ENCODE results near the gene ERBB4. TPM values are rescaled to one million over a fixed set of nuclear protein-coding genes. Genes with fewer than 3 reads are reported as not detected.

The ERBB4 gene
- total and polyA plus RNA-seq, 9 donors = 0.08 to 22.3 (median 1.2) TPM

DNA sequence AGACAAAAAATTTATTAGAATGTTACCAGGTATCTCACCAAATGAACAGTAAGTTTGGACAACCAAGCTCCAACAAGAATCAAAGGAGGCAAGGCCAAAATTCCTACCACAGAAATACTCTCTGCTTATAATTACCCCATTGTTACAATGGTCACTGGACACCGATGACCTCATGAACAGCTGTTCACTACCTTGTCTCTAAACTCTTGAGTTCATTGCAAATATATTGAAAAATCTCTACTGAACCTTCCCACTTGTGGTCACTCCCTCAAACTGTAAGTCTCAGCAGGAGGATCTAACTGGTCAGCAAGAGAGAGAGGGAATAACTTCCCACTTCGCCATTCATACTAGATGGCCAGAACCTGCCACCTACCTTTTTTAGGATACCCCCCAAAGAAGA lies 50.0 kb downstream of the ERBB4 start:
- Histone ChIP-seq H3K4me1 (ENCODE audit: insufficient read depth) (no peaks in the 10 kb centered on the region), H3K36me3 (no peaks in the 10 kb centered on the region), H3K4me3 (no peak overlapping the region), H3K9me3 (no peaks in the 10 kb centered on the region), H3K27ac (no peak overlapping the region), H3K27me3 (no peaks in the 10 kb centered on the region)
- no peak for DNase-seq
- intact Hi-C loops (cut with DNase I) = no loop called here
- no peak for TF ChIP-seq POLR2A (IDR thresholded peaks at IDR 0.05)
- TF ChIP-seq, protein P1, sequence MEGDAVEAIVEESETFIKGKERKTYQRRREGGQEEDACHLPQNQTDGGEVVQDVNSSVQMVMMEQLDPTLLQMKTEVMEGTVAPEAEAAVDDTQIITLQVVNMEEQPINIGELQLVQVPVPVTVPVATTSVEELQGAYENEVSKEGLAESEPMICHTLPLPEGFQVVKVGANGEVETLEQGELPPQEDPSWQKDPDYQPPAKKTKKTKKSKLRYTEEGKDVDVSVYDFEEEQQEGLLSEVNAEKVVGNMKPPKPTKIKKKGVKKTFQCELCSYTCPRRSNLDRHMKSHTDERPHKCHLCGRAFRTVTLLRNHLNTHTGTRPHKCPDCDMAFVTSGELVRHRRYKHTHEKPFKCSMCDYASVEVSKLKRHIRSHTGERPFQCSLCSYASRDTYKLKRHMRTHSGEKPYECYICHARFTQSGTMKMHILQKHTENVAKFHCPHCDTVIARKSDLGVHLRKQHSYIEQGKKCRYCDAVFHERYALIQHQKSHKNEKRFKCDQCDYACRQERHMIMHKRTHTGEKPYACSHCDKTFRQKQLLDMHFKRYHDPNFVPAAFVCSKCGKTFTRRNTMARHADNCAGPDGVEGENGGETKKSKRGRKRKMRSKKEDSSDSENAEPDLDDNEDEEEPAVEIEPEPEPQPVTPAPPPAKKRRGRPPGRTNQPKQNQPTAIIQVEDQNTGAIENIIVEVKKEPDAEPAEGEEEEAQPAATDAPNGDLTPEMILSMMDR (IDR thresholded peaks at IDR 0.05) = no peak
- 91 to 96% (median 92%) methylated on average over 2 of the region's 2 CpGs for WGBS, 3 donors

DNA sequence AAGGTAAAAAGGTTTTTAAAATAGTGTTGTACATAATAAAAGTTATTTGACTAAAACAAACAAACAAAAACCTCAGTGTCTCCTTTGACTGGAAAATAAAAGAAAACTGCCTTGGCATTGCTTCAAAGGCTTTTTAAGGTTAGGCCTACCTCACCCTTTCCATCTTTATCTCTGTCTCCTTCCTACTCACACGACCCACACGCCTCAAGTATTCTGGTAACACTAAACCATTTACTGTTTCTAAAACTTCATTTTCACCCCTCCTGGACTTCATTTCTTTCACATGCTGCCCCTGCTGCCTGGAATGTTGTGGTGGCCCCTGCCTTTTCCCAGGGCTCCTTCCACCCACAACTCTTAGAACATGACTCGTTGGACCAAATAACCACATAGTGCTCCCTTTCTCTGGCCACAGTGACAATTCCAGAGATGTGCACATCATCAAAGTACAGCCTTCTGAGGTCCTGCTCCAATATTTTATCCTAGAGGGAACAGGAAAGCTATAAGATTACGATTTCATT lies 54.0 kb downstream of the ERBB4 start:
- no peaks in the 10 kb centered on the region for H3K4me1 ChIP-seq (ENCODE audit: insufficient read depth)
- H3K4me3 ChIP-seq = no peak overlapping the region
- intact Hi-C loops (cut with DNase I) = no loop called here
- no peaks in the 10 kb centered on the region for H3K36me3 ChIP-seq
- WGBS, 3 donors = 39 to 44% (median 40%) methylated on average over 4 of the region's 4 CpGs
- no peaks in the 10 kb centered on the region for H3K27me3 ChIP-seq
- no peaks in the 10 kb centered on the region for H3K9me3 ChIP-seq
- TF ChIP-seq POLR2A (IDR thresholded peaks at IDR 0.05) = no peak
- TF ChIP-seq EP300 (IDR thresholded peaks at IDR 0.05) = no peak
- TF ChIP-seq, protein P1 (IDR thresholded peaks at IDR 0.05) = no peak
- DNase-seq = no peak
- H3K27ac ChIP-seq = no peak overlapping the region

GRCh38 chr2:212480447-212480846 lies 58.2 kb downstream of the ERBB4 start:
- TF ChIP-seq EP300 (IDR thresholded peaks at IDR 0.05) (no peak), POLR2A (IDR thresholded peaks at IDR 0.05) (no peak)
- TF ChIP-seq, protein P1 (IDR thresholded peaks at IDR 0.05) = no peak
- H3K9me3 ChIP-seq = no peaks in the 10 kb centered on the region
- H3K4me3 ChIP-seq = no peak overlapping the region
- WGBS, 3 donors = 83 to 93% (median 88%) methylated on average over 1 of the region's 1 CpG
- H3K27ac ChIP-seq = no peak overlapping the region
- intact Hi-C loops (cut with DNase I) = no loop called here
- no peaks in the 10 kb centered on the region for H3K4me1 ChIP-seq (ENCODE audit: insufficient read depth)
- no peaks in the 10 kb centered on the region for H3K27me3 ChIP-seq
- H3K36me3 ChIP-seq = no peaks in the 10 kb centered on the region
- DNase-seq = no peak

DNA sequence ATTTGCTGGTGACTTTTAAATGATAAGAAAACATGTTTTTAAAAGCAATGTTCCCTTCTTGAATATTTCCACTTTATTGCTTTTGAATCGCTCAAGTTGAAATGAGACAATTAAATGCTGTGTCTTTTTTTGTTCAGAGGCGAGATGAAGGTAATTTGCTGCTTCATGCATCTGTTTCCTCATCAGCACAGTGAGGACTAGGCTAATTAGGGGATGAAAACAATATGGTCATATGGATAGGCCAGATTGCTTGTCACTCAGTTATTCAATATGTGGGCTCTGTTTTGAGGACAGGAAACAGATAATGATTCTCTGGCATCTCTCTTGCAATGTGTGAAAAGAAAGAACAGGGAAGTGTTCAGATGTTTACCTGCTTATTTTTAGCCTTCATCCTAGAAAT lies 61.0 kb downstream of the ERBB4 start:
- no peak for DNase-seq
- TF ChIP-seq EP300 (IDR thresholded peaks at IDR 0.05) (no peak), POLR2A (IDR thresholded peaks at IDR 0.05) (no peak)
- TF ChIP-seq, protein P1 (IDR thresholded peaks at IDR 0.05) = no peak
- H3K27ac ChIP-seq = no peak overlapping the region
- no peaks in the 10 kb centered on the region for H3K9me3 ChIP-seq
- no peaks in the 10 kb centered on the region for H3K36me3 ChIP-seq
- intact Hi-C loops (cut with DNase I) = no loop called here
- H3K4me1 ChIP-seq (ENCODE audit: insufficient read depth) = no peaks in the 10 kb centered on the region
- 52 to 61% (median 53%) methylated on average over 2 of the region's 2 CpGs for WGBS, 3 donors
- no peak overlapping the region for H3K4me3 ChIP-seq
- H3K27me3 ChIP-seq = no peaks in the 10 kb centered on the region

All from ovary (tissue), 9 donors.